Activated CD8-positive, alpha-beta memory T cell treated with anti-CD3 and anti-CD28 coated beads, Interleukin-2, amount 50 U/mL, for 24 hours (primary cell): ENCODE measurements around the gene NOC2L.
"Not testable (repeated sequence)": the region's sequence is repeated elsewhere in the genome, so short reads cannot be mapped to it uniquely, and the experiment has no call there.

Experiments
- DNase-seq: peaks from one replicate; pipeline ENCODE4 v3.0.0-alpha.2; 2020; ENCODE audit errors: extremely low read depth

NOC2L gene

GRCh38 chr1:958823-959730 lies at the start of gene NOC2L:
Gene NOC2L (minus strand): TSS chr1:959256. CDS start chr1:959240, 16 bp downstream.
- DNase-seq, result peak; percentile 92

- no peak for DNase-seq
Observed at GRCh38 chr1:1006305-1007159, 47.5 kb upstream of the NOC2L start.

- DNase-seq, result no peak
Observed at GRCh38 chr1:1005774-1006304, 46.8 kb upstream of the NOC2L start.

GRCh38 chr1:1004780-1005697 lies 46.0 kb upstream of the NOC2L start:
- DNase-seq, result no peak

- DNase-seq, result no peak
Observed at GRCh38 chr1:1004420-1004779, 45.3 kb upstream of the NOC2L start.

DNA sequence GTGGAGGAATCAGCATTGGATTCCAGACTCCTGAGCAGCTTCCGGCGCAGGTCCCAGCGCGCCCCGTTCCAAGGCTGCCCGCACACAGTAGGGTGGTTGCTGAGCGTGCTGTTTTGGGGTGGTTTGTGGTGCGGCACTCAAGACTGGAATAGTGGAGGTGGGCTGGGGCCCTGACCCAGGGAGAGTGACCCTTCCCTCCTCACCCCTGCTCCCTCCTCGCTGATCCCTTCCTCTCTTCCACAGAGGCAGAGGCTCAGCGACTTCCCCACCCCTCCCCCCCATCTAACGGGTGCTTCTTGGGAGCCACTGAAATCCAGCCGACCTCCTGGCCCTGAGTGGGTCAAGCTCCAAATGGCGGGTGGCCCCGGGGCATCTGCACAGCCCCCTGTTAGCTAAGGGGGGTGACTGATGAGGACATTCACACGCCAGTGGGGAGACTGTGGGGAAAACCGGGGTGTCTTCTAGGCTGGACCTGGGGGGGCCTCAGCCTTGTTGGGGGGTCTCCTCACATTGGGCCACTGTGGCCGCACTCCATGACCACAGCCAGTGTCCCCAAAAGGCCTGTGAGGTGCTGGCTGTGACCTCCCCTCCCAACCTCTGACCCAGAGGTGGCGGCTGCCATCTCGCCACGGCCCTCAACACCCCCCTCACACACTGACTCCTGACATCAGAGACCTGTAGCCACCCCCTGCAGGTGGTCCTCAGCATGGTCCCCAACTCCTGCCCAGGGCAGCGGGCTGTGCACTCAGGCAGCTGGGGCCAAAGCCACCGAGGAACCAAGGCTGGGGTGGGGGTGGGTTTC lies 44.8 kb upstream of the NOC2L start:
- no peak for DNase-seq

DNA sequence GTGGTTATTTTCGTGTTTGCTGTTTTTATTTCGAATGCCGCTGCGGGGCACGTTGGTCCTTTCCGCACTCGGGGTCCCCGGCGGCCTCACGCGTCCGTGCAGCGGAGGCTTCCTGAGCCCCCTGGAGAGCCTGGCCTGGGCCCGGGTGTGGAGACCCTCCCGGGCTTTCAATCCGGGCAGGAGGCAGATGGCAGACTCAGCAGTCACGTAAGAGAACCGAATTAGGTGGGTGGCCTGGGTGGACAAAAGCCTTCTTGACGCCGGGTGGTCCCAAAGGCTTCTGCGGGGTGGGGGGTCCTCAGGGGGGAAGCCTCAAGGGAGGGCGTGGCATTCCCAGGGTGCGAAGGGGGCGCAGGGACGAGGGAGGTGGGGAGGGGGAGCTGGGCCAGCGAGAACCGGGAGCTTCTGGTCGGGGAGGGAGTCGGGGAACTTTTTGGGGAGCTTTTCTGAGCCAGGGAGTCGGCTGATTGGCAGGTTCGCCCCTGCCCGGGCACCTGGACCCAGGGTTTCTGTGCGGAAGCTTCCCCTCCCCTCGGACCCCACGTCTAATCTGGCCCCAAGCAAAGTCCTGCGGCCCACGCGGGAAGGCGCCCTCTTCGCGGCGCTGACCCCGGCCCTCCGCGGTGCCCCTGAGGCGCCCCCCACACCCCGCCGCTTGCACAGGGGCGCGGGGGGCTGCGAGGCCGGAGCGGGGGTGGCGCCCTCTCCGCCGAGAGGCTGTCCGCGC lies 42.2 kb upstream of the NOC2L start:
- DNase-seq, result no peak

DNA sequence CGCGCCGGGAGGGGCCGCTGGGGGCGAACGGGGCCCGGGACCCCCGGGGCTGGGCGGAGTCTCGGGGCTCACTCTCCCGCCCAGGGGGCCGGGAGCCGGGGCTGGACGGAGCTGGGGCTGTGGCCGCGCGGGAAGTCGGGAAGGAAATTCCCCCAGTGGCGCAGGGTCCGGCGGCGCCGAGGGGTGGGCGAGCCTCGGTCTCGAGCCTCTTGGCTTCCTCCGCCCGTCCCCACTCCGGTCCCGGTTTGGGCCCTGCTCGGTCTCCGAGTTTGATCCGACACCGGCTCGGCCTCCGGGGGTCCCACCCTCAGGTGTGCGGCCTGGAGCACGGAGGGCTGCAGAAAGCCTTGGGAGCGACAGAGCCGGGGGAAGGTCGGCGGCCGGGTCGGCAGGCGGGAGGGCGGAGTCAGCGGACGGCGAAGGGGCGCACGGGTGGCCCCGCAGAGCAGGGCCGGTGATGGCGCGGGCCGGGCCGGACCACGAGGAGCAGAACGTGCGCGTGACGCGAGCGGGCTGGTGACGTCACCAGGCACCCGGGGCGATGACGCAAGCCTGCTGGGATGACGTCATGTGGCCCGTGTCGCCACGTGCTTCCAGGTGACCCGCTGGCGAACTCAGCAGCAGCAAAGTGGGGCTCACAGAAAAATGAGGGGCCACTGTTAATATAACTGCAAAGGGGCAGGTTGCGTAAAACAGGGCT lies 41.5 kb upstream of the NOC2L start:
- peak; percentile 25 for DNase-seq

GRCh38 chr1:999725-1000356 lies 40.8 kb upstream of the NOC2L start, which contains the start of gene HES4:
Gene HES4 (minus strand): TSS chr1:1000097. CDS start chr1:999973, 124 bp downstream.
- DNase-seq, result no peak

DNA sequence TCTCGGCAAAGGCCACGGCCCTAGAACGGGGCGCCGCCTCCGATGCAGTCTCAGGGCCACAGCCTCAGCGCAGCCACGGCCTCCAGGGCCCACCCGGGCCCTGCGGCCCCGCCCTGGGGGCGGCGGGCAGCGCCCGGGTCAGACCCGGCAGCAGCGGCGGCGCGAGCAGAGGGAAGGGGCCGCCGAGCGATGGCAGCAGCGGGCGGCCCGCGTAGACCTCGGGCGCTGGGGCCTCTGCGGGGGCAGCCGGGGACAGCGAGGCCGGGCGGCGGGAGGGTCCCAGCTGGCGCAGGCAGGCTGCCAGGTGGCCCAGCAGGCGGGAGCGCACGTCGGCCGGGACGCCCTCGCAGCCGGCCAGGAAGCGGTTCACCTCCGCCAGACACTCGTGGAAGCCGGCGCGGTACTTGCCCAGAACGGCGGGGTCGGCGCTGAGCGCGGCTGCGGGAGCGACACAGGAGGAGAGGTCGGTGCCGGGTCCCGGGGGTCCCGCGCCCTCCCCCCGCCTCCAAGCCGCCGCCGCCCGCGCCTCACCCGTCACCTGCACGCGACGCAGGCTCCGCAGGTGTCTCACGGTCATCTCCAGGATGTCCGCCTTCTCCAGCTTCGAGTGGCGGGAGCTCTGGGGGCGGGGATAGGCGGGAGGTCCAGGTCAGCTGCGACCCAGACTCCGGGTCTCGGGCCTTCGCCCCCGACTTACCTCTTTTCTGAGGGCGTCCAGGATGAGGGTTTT lies 40.1 kb upstream of the NOC2L start:
- DNase-seq, result no peak

- DNase-seq, result no peak
Observed at GRCh38 chr1:998745-998994, 39.6 kb upstream of the NOC2L start.

DNA sequence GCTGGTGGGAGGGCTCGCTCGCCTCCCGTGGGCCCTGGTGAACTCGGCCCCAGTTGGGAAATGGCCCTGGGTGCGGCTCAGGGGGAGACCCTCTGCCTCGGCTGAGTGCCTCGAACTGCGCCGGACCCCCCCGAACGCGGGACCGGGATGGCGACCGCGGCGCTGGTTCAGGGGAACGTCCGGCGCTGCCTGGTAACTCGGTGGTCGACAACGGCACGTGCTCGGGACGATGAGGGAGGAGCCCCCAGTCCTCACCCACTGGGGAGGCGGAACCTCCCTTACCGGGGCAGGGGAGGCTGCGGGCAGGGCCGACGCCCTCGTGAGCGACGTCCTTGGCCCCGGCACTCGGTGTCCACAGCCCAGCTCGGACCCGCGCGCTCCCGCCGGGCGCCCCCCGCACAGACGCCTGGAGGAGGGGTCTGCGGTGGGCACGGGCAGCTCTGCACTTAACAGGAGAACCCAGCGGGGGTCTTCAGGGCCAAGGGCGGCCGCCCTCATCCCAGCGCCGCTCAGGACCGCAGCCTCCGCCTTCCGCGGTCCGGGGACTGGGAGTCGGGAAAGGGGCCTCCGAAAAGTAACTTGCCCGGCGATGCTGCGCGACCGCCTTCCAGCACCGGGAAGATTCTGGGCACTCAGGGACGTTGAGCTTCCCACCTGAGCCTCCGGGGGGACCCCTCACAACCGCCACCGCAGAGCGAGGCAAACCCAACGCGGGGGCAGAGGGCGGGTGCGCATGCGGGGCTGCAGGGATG lies 39.1 kb upstream of the NOC2L start:
- no peak for DNase-seq

DNA sequence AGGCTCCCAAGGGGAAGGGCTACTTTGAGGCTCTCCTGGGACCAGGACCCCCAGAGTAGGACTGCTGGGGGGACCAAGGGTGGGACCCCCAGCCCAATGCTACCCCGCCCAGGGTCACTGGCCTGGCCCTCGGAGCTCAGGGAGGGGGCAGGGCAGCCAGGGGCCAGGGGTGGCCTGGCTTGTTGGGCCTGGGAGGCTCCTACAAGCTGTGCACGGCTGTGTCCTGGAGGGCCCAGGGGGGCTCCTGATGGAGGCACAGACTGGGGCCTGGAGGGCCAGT lies 38.6 kb upstream of the NOC2L start:
- no peak for DNase-seq

GRCh38 chr1:996851-997712 lies 38.0 kb upstream of the NOC2L start:
- no peak for DNase-seq

- no peak for DNase-seq
Observed at GRCh38 chr1:995665-996633, 36.9 kb upstream of the NOC2L start.

GRCh38 chr1:994546-994945 lies 35.5 kb upstream of the NOC2L start:
- not testable (repeated sequence) for DNase-seq
